Left ventricle myocardium inferior (tissue), 1 donor: ENCODE results near the gene ANKRD2. TPM values are rescaled to one million over a fixed set of nuclear protein-coding genes. Genes with fewer than 3 reads are reported as not detected.

ENCODE experiments used
- DNase-seq: peaks from one replicate; pipeline ENCODE4 v3.0.0-alpha.2; 2020
- H3K27ac ChIP-seq: fragments of 200-600 bp; replicated peaks from 2 replicates; pipeline ENCODE4 v1.8.0; 2021
- H3K27me3 ChIP-seq: fragments of 200-600 bp; 2 replicates; pipeline ENCODE4 v1.8.0; 2021; ENCODE audit warnings: low read depth
- H3K36me3 ChIP-seq: fragments of 200-600 bp; 2 replicates; pipeline ENCODE4 v1.8.0; 2021
- H3K4me1 ChIP-seq: fragments of 200-600 bp; 2 replicates; pipeline ENCODE4 v1.8.0; 2021
- H3K4me3 ChIP-seq: fragments of 200-600 bp; 2 replicates; pipeline ENCODE4 v1.8.0; 2021; ENCODE audit warnings: mild to moderate bottlenecking, moderate library complexity
- H3K9me3 ChIP-seq: fragments of 200-600 bp; replicated peaks from 2 replicates; pipeline ENCODE4 v1.8.0; 2021
- CTCF ChIP-seq: fragments of 200-600 bp; IDR thresholded peaks from 2 replicates; pipeline ENCODE4 v1.8.0; 2021; ENCODE audit warnings: antibody characterized with exemption, mild to moderate bottlenecking, borderline replicate concordance
- intact Hi-C: fragments of 100-400 bp; cut with micrococcal nuclease; formaldehyde crosslinking; loops from one replicate; pipeline ENCODE4 v1.11.0; 2022
- total RNA-seq: library from RNA; stranded (reverse); fragmentation: NEBNext Ultra II Directional; extraction: Animal tissue kit (Norgen Biotek cat#: 25700); gene quantifications from one replicate; pipeline ENCODE4 v1.2.1, GENCODE V29; 2021
- donor health status: DM: no; HTN: yes; CAD: no; lungs with severe emphysema.

ANKRD2 gene
- total RNA-seq, 1 donor from 2014 or later, result 969 TPM

- H3K27ac ChIP-seq, result peak overlapping the region; percentile 93
- no peak overlapping the region for H3K4me3 ChIP-seq
Observed at GRCh38 chr10:97600616-97601015, 28.0 kb downstream of the ANKRD2 start.

GRCh38 chr10:97601268-97602215 is 29.0 kb downstream of the ANKRD2 start:
- no peak overlapping the region for H3K4me3 ChIP-seq
- DNase-seq, result peak; percentile 62
- H3K27ac ChIP-seq, result peak overlapping the region; percentile 93
- H3K9me3 ChIP-seq, result no peaks in the 10 kb centered on the region
- no peaks in the 10 kb centered on the region for H3K36me3 ChIP-seq
- peaks cover 36% of the 10 kb centered on the region for H3K4me1 ChIP-seq
- intact Hi-C loops, result no loop called here
- no peak for TF ChIP-seq CTCF
- H3K27me3 ChIP-seq, result no peaks in the 10 kb centered on the region

More at GRCh38 chr10:97600616-97601015, 28.0 kb downstream of the ANKRD2 start:
- TF ChIP-seq CTCF, result no peak
- Histone ChIP-seq H3K36me3 (no peaks in the 10 kb centered on the region), H3K27me3 (no peaks in the 10 kb centered on the region), H3K9me3 (no peaks in the 10 kb centered on the region), H3K4me1 (peaks cover 45% of the 10 kb centered on the region)
- intact Hi-C loops, result no loop called here
- DNase-seq, result no peak

- Histone ChIP-seq H3K4me3 (no peak overlapping the region), H3K36me3 (no peaks in the 10 kb centered on the region), H3K27me3 (no peaks in the 10 kb centered on the region), H3K4me1 (peaks cover 37% of the 10 kb centered on the region), H3K9me3 (no peaks in the 10 kb centered on the region), H3K27ac (peak overlapping the region; percentile 84)
- intact Hi-C loops, result loop anchor here (5.0 kb wide), 1 partner anchor 35 kb away; the partner anchor contains the start of gene ANKRD2
- DNase-seq, result no peak
- no peak for TF ChIP-seq CTCF
Observed at GRCh38 chr10:97607095-97607636, 34.6 kb downstream of the ANKRD2 start.

- Histone ChIP-seq H3K27me3 (no peaks in the 10 kb centered on the region), H3K4me3 (no peak overlapping the region), H3K36me3 (no peaks in the 10 kb centered on the region), H3K4me1 (peaks cover 41% of the 10 kb centered on the region), H3K27ac (peak overlapping the region; percentile 84), H3K9me3 (no peaks in the 10 kb centered on the region)
- TF ChIP-seq CTCF, result no peak
- intact Hi-C loops, result loop anchor here (5.0 kb wide), 1 partner anchor 37 kb away; the partner anchor contains the start of gene ANKRD2
- DNase-seq, result peak; percentile 78
Observed at GRCh38 chr10:97608991-97609561, 36.5 kb downstream of the ANKRD2 start.

- Histone ChIP-seq H3K27me3 (no peaks in the 10 kb centered on the region), H3K27ac (peak overlapping the region; percentile 84)
- intact Hi-C loops, result no loop called here
Observed at GRCh38 chr10:97611473-97611872, 38.9 kb downstream of the ANKRD2 start.

More at GRCh38 chr10:97611473-97611872, 38.9 kb downstream of the ANKRD2 start:
- TF ChIP-seq CTCF, result no peak
- DNase-seq, result no peak
- no peak overlapping the region for H3K4me3 ChIP-seq
- no peaks in the 10 kb centered on the region for H3K36me3 ChIP-seq
- peaks cover 41% of the 10 kb centered on the region for H3K4me1 ChIP-seq
- H3K9me3 ChIP-seq, result no peaks in the 10 kb centered on the region
